Suprapubic skin (tissue), 4 donors: ENCODE results near the gene KCNJ6.

ENCODE experiments used
- CTCF ChIP-seq, 2 donors: fragments of 200-600 bp in 1 of 2; fragments of 450-650 bp in 1 of 2; sonication (generic) in 1 of 2; IDR thresholded peaks; one replicate each; pipeline ENCODE4 v1.5.1; 2016 to 2019; ENCODE audit warnings: antibody characterized with exemption in 2 of 2, mild to moderate bottlenecking in 1 of 2, moderate library complexity in 1 of 2
- EP300 ChIP-seq: sonication (generic); formaldehyde crosslinking; IDR thresholded peaks from one replicate; pipeline ENCODE4 v1.6.1; 2017; ENCODE audit warnings: antibody characterized with exemption
- POLR2A ChIP-seq, 2 donors: fragments of 450-650 bp; IDR thresholded peaks; one replicate each; pipeline ENCODE4 v1.6.1; 2017; ENCODE audit warnings: antibody characterized with exemption in 2 of 2, mild to moderate bottlenecking in 2 of 2, moderate library complexity in 2 of 2
- POLR2AphosphoS5 ChIP-seq, 3 donors: sonication (generic); formaldehyde crosslinking; IDR thresholded peaks; one replicate each; pipeline ENCODE4 v1.6.1; 2017; ENCODE audit warnings: antibody characterized with exemption in 3 of 3

DNA sequence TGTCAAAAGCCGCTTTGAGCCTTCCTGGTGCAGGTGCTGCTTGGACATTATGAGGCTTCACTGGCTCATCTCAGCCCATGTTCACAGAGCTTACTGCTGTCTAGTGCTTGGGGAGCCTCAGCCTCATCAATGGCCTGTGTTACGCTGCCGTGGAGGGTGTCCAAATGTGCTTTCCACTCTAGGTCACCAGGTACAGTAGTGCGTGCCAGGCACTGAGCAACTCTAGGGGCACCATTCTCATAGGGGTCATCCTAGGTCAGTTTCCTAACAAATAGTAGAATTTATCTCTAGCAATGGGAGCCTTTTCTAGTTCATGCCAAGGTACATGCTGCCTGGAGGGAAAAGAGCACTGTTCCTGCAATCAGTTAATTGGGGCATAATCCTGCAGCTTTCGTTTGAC lies 355.9 kb downstream of the KCNJ6 start:
- TF ChIP-seq POLR2A (IDR thresholded peaks at IDR 0.05) (no peak), CTCF (IDR thresholded peaks at IDR 0.05) (no peak), POLR2AphosphoS5 (IDR thresholded peaks at IDR 0.05) (no peak), EP300 (no peak)
